OCI-LY3 (cell line): ENCODE results near the gene PARG.
"Not testable (repeated sequence)": the region's sequence is repeated elsewhere in the genome, so short reads cannot be mapped to it uniquely, and the experiment has no call there.

Experiments used
- H2AFZ ChIP-seq: fragments of 200-600, 300-600 bp; shearing (Covaris generic); 2 replicates; pipeline ENCODE4 v1.6.0; 2014; ENCODE audit warnings: antibody characterized with exemption, low read depth, low read length
- H3K27ac ChIP-seq: fragments of 200-600, 300-600 bp; sonication (generic); 2 replicates; pipeline ENCODE4 v1.5.1; 2014; ENCODE audit warnings: mild to moderate bottlenecking, low read length, moderate library complexity, mixed read lengths
- H3K27me3 ChIP-seq: fragments of 200-600, 300-600 bp; sonication (generic); 2 replicates; pipeline ENCODE4 v1.6.1; 2014; ENCODE audit warnings: low read depth, low read length, mixed read lengths
- H3K36me3 ChIP-seq: fragments of 200-600, 300-600 bp; sonication (generic); replicated peaks from 2 replicates; pipeline ENCODE3; 2014; ENCODE audit warnings: low read depth, low read length, mixed read lengths
- H3K4me1 ChIP-seq: fragments of 300-600, 200-600 bp; sonication (generic); 2 replicates; pipeline ENCODE4 v1.6.1; 2014; ENCODE audit warnings: low read length, mixed read lengths
- H3K4me2 ChIP-seq: fragments of 200-600, 300-600 bp; sonication (generic); 2 replicates; pipeline ENCODE4 v1.6.1; 2014; ENCODE audit warnings: low read length, mixed read lengths
- H3K4me3 ChIP-seq: fragments of 300-600, 200-600 bp; sonication (generic); 2 replicates; pipeline ENCODE4 v1.5.1; 2014; ENCODE audit warnings: antibody characterized with exemption, mild to moderate bottlenecking, low read length, moderate library complexity
- H3K79me2 ChIP-seq: fragments of 300-600, 200-600 bp; shearing (Covaris generic); 2 replicates; pipeline ENCODE4 v1.6.1; 2014; ENCODE audit warnings: mild to moderate bottlenecking, low read length, mixed read lengths
- H3K9ac ChIP-seq: fragments of 300-600, 200-600 bp; shearing (Covaris generic); 2 replicates; pipeline ENCODE4 v1.6.0; 2014; ENCODE audit warnings: mild to moderate bottlenecking, low read length, moderate library complexity
- H3K9me3 ChIP-seq: fragments of 200-600, 300-600 bp; shearing (Covaris generic); 2 replicates; pipeline ENCODE4 v1.6.1; 2014; ENCODE audit warnings: low read length, mixed read lengths; ENCODE audit not compliant: insufficient read depth
- H4K20me1 ChIP-seq: fragments of 200-600, 300-600 bp; sonication (generic); 2 replicates; pipeline ENCODE4 v1.6.1; 2016; ENCODE audit warnings: low read length, mixed read lengths; ENCODE audit not compliant: insufficient read depth
- EZH2phosphoT487 ChIP-seq: fragments of 200-600 bp; shearing (Covaris generic); IDR thresholded peaks from 2 replicates; pipeline ENCODE4 v1.6.1; 2018; ENCODE audit warnings: antibody characterized with exemption, mixed run types, low read depth
- TF ChIP-seq, protein P1 (sequence below): fragments of 200-600, 300-600 bp; sonication (generic); IDR thresholded peaks from 2 replicates; pipeline ENCODE4 v1.5.1; 2014; ENCODE audit warnings: antibody characterized with exemption, low read length, low read depth

PARG gene

DNA sequence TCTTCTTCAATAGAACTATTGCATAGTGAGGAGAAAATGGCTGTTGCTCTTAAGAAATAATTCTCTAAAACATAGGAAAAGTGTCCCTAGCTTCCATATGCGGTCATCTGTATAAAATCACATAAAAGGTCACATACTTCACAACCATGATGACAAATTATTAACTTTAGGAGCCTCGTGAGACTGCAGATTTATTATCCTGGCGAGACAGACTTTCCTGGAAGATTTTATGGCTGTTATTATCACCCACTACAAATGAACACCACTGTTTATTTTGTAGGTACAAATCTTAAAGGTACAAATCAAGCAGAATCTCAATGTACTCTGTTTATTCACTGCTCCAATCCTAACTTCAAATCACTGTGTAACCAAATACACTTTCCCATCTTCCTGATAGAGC, 70.4 kb downstream of the PARG start:
- not testable (repeated sequence) for H3K27ac ChIP-seq, H3K9ac ChIP-seq, H3K4me3 ChIP-seq, H3K4me2 ChIP-seq, H3K36me3 ChIP-seq, H3K4me1 ChIP-seq, H3K9me3 ChIP-seq, H3K79me2 ChIP-seq, H2AFZ ChIP-seq, H3K27me3 ChIP-seq, H4K20me1 ChIP-seq

DNA sequence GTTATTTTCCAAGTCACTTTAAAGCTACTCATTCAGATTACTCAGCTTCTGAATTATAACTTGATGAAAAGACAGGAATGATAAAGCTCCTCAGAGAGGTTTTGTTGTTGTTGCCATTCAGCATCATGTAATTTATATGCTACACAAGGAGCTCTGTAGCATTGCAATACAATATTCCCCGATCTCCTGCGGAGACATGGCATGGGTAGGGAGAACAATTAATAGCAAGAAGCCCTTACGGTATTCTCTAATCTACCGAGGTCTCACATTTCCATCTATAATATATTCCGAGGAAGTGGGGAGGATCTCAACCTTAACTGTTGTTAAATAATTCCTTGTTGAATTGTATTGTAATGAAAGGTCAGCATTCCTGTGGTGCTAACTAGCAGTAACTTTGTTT, 81.9 kb downstream of the PARG start:
- H3K4me1 ChIP-seq, H4K20me1 ChIP-seq, H3K36me3 ChIP-seq, H2AFZ ChIP-seq, H3K4me2 ChIP-seq, H3K79me2 ChIP-seq, H3K9ac ChIP-seq, H3K27me3 ChIP-seq, H3K4me3 ChIP-seq, H3K27ac ChIP-seq, H3K9me3 ChIP-seq: not testable (repeated sequence)

DNA sequence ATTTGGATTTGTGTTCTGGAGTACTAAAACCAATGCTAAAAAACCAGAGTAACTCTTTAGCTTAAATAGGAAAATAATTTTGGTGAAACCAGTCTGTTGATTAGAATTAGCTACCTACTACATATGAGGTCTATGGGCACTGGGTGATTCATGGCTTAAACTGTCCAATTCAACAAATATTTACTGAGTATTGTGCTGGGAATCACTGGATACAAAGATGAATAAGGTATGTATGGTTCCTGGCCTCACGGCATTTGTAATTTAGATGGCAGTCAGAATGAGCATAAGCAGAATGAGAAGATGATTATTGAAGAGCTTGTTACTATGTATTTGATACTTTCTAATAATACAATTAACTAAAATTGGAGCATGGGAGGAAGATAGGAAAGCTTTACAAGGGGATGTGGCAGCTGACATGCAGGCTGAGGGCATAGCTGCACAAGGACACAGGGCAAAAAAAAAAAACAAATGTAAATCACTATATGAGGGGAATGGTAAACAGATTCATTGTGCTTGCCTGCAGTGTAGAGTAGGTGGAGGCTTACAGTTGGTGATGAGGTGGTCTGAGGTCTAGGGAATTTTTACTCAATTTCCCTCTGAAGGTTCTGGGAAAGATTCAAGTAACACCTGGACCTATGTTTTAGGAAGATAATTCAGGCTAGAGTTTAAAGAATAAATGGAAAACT, 83.0 kb downstream of the PARG start:
- not testable (repeated sequence) for H3K79me2 ChIP-seq, H3K9me3 ChIP-seq, H4K20me1 ChIP-seq

DNA sequence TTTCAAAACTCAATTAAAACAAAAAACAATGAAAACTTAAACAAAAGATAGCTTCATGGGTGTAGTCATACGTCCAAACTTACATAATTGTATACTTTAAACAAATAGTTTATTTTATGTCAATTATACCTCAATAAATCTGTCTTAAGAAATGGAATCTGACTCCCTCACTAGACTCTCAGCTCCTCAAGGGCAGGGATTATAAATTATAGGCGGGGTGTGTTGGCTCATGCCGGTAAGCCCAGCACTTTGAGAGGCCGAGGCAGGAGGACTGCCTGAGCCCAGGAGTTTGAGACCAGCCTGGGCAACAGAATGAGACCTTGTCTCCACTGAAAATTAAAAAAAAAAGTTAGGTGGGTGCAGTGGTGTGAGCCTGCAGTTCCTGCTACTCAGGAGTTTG, 92.3 kb downstream of the PARG start:
- H3K79me2 ChIP-seq, H3K9ac ChIP-seq, H3K4me1 ChIP-seq, H3K27me3 ChIP-seq, H3K36me3 ChIP-seq, H3K27ac ChIP-seq, H3K4me2 ChIP-seq, H3K9me3 ChIP-seq, H3K4me3 ChIP-seq, H2AFZ ChIP-seq, H4K20me1 ChIP-seq: not testable (repeated sequence)

More for the DNA sequence above, 83.0 kb downstream of the PARG start:
- H3K9ac ChIP-seq, H3K36me3 ChIP-seq, H3K4me1 ChIP-seq, H2AFZ ChIP-seq, H3K27ac ChIP-seq, H3K27me3 ChIP-seq, H3K4me2 ChIP-seq, H3K4me3 ChIP-seq: not testable (repeated sequence)

DNA sequence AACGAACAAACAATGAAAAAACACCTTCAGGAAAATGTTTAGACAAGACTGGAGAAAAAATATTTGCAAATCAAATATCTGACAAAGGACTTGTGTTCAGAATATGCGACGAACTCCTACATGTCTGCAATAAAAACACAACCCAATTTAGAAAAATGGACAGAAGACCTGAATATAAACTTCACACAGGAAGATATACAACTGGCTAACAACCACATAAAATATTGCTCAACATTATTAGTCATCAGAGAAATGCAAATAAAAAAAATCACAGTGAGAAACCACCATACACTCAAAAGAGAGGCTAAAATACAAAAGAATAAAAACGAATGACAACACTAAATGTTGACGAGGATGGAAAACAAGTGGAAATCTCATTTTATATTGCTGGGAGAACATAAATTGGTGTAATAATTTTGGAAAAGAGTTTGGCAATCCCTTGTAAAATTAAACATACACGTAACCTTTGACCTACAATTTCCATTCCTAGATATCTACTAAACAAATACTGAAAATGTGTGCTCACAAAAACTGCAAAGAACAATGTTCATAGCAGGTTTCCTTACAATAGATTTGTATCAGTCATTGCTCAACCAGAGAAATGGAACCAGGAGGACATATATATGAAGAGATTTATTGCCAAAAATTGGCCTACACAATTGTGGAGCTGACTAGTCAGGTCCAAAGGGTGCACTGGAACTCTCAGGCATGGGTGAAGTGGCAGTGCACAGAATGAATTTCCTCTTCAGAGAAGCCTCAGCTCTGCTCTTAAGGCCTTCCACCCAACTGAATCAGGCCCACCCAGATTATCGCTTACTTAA, 96.8 kb downstream of the PARG start:
- Histone ChIP-seq H2AFZ (no peak overlapping the region), H3K27me3 (no peaks in the 10 kb centered on the region), H3K9me3 (no peaks in the 10 kb centered on the region), H3K4me3 (no peak overlapping the region), H3K9ac (no peak overlapping the region), H3K4me1 (no peaks in the 10 kb centered on the region), H4K20me1 (no peaks in the 10 kb centered on the region), H3K79me2 (no peaks in the 10 kb centered on the region), H3K4me2 (no peak overlapping the region), H3K36me3 (peaks cover 4% of the 10 kb centered on the region), H3K27ac (no peak overlapping the region)
- TF ChIP-seq, protein P1, sequence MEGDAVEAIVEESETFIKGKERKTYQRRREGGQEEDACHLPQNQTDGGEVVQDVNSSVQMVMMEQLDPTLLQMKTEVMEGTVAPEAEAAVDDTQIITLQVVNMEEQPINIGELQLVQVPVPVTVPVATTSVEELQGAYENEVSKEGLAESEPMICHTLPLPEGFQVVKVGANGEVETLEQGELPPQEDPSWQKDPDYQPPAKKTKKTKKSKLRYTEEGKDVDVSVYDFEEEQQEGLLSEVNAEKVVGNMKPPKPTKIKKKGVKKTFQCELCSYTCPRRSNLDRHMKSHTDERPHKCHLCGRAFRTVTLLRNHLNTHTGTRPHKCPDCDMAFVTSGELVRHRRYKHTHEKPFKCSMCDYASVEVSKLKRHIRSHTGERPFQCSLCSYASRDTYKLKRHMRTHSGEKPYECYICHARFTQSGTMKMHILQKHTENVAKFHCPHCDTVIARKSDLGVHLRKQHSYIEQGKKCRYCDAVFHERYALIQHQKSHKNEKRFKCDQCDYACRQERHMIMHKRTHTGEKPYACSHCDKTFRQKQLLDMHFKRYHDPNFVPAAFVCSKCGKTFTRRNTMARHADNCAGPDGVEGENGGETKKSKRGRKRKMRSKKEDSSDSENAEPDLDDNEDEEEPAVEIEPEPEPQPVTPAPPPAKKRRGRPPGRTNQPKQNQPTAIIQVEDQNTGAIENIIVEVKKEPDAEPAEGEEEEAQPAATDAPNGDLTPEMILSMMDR: no peak
- TF ChIP-seq EZH2phosphoT487: no peak

- H3K79me2 ChIP-seq, H3K36me3 ChIP-seq, H4K20me1 ChIP-seq, H3K4me1 ChIP-seq, H3K27ac ChIP-seq, H2AFZ ChIP-seq, H3K9me3 ChIP-seq, H3K27me3 ChIP-seq, H3K4me2 ChIP-seq, H3K9ac ChIP-seq, H3K4me3 ChIP-seq: not testable (repeated sequence)
These were observed 99.5 kb downstream of the PARG start for GRCh38 chr10:49842333-49842628.
